GM21717 (cell line): Measurements from ENCODE around the gene TMPRSS15.

Source experiments
- ATAC-seq: cut with Tn5 transposase; IDR thresholded peaks from one replicate; pipeline ENCODE4 v1.9.1; 2021; ENCODE audit warnings: mild to moderate bottlenecking, moderate library complexity; ENCODE audit not compliant: unreplicated experiment

The TMPRSS15 gene

DNA sequence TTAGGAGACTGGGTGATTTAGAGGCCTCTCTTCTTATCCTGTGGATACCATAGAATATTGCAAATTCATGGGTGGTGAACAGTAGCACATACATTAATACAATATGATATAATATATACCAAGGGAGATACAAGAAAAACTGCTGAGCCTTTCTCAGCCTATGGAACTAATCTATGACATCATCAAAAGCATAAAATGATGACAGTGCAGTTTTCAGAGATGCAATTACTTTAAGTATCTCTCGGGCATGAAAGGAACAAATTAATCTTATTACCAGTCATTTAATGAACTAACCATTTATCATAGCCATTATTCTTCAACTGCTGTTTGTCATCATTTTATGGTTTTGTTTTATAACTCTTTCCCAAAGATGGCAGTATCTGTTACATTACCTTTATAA is 155.4 kb downstream of the TMPRSS15 start:
- ATAC-seq: no peak

DNA sequence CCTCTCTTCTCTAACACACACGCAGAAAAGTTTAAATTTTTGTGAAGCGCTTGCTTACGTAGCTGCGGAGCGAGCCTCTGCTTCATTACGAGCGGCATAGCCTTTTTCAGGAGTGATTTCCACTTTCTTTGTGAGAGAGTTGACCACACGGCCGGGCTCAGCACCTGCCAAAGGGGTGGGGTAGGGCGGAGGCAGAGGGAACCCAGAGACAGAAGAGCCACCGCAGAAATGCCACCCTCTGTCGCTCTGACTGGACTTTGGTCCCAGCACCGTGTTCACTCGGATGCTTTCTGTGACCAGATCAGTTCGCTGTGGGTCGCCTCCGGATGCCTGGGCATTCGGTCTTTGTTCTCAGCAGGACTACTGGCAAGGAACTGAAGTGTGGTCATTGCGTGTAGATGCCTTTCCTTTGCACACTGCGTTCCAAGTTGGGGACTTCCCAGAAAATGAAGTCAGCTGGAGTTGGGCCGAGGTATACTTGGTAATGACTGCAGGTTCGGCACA is 158.1 kb downstream of the TMPRSS15 start:
- no peak for ATAC-seq

DNA sequence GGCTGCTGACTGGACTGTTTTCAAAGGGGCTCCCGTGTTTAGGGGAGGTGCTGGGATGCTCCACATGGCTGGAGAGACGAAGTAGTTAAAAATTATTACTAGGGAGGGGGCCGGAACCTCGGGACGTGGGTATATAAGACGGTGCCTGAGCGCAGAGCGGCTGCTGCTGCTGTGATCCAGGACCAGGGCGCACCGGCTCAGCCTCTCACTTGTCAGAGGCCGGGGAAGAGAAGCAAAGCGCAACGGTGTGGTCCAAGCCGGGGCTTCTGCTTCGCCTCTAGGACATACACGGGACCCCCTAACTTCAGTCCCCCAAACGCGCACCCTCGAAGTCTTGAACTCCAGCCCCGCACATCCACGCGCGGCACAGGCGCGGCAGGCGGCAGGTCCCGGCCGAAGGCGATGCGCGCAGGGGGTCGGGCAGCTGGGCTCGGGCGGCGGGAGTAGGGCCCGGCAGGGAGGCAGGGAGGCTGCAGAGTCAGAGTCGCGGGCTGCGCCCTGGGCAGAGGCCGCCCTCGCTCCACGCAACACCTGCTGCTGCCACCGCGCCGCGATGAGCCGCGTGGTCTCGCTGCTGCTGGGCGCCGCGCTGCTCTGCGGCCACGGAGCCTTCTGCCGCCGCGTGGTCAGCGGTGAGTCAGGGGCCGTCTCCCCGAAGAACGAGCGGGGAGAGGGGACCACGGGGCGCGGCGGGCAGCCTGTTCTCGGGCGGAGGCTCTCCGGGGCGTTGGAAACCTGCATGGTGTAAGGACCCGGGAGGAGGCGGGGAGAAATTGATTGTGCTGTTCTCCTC is 158.7 kb downstream of the TMPRSS15 start, which contains the start of gene CHODL:
Gene CHODL (plus strand): TSS at position 163 of the 793 bp plus-strand sequence. CDS start 391 bp downstream, at position 554.
- ATAC-seq: no peak

DNA sequence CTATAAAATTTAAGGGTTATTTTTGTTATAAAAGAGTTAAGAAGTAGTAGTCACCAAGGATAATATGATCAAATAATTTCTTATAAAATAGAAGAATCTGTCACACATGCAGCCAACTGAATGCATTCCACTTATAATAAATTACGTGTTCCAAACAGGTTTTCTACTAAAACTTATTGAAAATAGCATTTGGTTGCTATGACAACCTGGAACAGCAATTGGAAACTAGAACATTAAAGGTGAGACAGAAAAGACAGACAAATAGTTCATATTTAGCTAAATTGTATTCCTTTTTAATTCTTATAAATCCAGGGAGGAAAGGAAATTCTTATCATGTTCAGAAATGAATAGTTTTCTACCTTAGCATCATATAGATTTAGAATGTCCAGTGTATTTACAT is 168.0 kb downstream of the TMPRSS15 start:
- no peak for ATAC-seq

DNA sequence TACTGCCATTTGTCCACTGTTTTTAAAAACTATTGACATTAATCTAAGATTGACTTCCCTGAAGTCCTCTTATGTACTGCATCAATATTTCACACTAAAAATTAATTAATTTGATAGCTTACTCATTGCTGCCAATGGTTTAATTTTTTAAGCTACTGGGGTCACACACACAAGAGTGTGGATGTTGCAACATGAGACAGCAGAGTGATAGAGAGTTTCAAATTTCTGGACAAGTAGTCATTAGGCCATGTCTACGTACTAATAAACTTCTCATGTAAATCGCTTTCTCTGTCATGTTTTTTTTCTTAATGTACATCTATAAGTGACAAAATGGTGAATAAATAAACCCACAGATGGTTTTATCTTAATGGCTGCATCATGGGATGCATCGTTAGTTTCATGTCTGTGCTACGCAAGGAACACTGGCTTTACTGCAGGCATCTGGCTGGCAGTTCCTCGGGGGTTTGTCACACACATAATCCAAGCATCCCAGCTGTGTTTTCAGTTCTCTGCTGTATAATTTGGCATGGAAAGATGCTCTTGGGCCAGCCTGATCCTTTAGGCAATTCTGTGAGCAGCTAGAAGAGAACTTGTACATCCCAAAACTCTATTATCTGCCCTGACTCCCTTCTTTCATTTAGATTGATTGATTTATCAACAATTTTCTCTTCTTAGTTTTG is 175.4 kb downstream of the TMPRSS15 start:
- ATAC-seq: no peak

DNA sequence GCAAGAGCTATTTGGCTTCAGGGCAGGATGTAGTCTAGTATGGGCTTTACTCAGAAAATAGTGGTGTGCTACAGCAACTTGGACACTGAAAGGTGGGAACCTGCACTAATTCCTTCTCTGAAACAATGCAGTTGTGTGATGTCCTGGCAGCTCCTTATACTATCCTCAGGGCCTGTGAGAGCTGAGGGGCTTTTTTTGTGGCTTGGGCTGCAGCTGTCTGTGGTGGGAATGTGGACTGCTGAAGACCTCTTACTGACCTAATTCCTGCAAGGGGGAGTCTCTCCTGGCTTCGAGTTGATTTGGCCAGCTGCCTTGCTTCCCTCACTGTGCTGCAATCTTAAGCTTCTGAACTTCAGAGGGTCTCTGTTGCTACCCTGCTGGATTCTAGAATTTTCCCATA is 181.2 kb downstream of the TMPRSS15 start:
- no peak for ATAC-seq

DNA sequence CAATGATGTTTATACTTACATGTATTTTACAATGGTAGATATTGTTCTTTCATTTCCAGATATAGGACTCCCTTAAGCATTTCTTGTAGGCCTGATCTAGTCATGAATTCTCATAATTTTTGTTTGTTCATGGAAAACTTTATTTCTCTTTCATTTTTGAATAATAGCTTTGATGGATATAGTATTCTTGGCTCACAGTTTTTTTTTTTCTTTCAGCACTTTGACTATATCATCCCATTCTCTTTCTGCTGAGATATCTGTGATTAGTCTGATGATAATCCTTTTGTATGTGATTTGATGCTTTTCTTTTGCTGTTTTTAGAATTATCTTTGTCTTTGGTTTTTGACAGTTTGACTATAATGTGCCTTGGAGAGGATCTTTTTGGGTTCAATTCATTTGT is 183.1 kb downstream of the TMPRSS15 start:
- ATAC-seq: no peak
